GM13977 (cell line): ENCODE measurements around the gene LCNL1.

Experiments
- DNase-seq: peaks from one replicate; pipeline ENCODE4 v3.0.0; 2012; ENCODE audit warnings: low spot score
- CTCF ChIP-seq: IDR thresholded peaks from 2 replicates; pipeline ENCODE4 v1.5.1; 2012; ENCODE audit warnings: mild to moderate bottlenecking, control low read depth; ENCODE audit not compliant: insufficient read depth; ENCODE audit errors: extremely low read depth, missing control alignments
- in situ Hi-C: fragments of 300-500 bp; cut with MboI; formaldehyde crosslinking; loops from one replicate; pipeline ENCODE4 v1.12.0; 2022; ENCODE audit warnings: low sequenced_read_pairs, low pct_unique_long_range_greater_than_20kb, mixed read lengths, inconsistent platforms; ENCODE audit not compliant: unreplicated experiment

Gene LCNL1

GRCh38 chr9:136978865-136979544, 3.8 kb upstream of the LCNL1 start:
- in situ Hi-C loops, result no loop called here
- no peak for DNase-seq
- TF ChIP-seq CTCF, result no peak

DNA sequence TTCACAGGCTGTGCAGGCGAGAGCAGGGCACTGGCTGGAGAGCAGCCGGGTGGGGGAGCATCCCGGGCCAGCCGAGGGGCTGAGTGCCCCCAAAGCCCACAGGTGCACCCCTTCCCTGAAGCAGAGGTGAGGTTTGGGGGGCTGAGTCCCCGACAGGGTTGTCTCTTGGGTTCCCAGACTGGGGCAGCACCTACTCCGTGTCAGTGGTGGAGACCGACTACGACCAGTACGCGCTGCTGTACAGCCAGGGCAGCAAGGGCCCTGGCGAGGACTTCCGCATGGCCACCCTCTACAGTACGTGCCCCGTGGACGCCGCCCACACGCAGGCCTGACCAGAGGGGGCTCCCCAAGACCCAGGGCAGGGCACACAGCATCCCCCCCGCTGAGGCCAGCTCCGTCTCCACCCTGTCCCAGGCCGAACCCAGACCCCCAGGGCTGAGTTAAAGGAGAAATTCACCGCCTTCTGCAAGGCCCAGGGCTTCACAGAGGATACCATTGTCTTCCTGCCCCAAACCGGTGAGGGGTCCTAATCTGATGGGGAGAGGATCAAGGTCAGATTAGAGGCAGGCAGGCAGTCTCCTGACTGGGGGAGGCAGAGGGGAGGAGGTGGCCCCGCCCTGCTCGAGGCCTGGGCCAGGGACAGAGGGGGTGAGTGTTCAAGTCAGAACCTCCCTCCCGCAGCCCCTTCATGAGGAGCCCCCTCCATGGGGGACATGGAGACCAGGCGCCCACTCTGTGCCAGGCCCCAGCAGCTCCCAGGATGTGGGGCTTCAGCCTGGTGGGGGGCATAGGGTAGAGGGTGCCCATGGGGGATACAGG, 2.8 kb upstream of the LCNL1 start:
- TF ChIP-seq CTCF, result no peak
- no peak for DNase-seq
- in situ Hi-C loops, result no loop called here

GRCh38 chr9:136980669-136981478, 1.9 kb upstream of the LCNL1 start:
- in situ Hi-C loops, result no loop called here
- DNase-seq, result no peak
- no peak for TF ChIP-seq CTCF

GRCh38 chr9:136981588-136982231, 1.1 kb upstream of the LCNL1 start:
- no peak for DNase-seq
- in situ Hi-C loops, result no loop called here
- no peak for TF ChIP-seq CTCF

GRCh38 chr9:136983167-136983566, 374 bp downstream of the LCNL1 start:
- no peak for DNase-seq
- in situ Hi-C loops, result no loop called here
- TF ChIP-seq CTCF, result no peak
